HG03064 (cell line): Measurements from ENCODE around the gene ARHGAP29.

Experiments used
- ATAC-seq: cut with Tn5 transposase; IDR thresholded peaks from one replicate; pipeline ENCODE4 v1.9.1; 2021; ENCODE audit warnings: low read depth; ENCODE audit not compliant: unreplicated experiment

ARHGAP29 gene

GRCh38 chr1:94260635-94261387 is 23.4 kb upstream of the ARHGAP29 start:
- ATAC-seq = no peak

- no peak for ATAC-seq
Measured at GRCh38 chr1:94259635-94260289, 22.4 kb upstream of the ARHGAP29 start.

GRCh38 chr1:94258873-94259331 is 21.5 kb upstream of the ARHGAP29 start:
- ATAC-seq = no peak

- ATAC-seq = no peak
Measured at GRCh38 chr1:94257444-94257843, 20.1 kb upstream of the ARHGAP29 start.

- no peak for ATAC-seq
Measured at GRCh38 chr1:94255476-94255875, 18.1 kb upstream of the ARHGAP29 start.

GRCh38 chr1:94254073-94254810 is 16.9 kb upstream of the ARHGAP29 start:
- ATAC-seq = no peak

- no peak for ATAC-seq
Measured at GRCh38 chr1:94253456-94254017, 16.2 kb upstream of the ARHGAP29 start.

- no peak for ATAC-seq
Measured at GRCh38 chr1:94250341-94250740, 13.0 kb upstream of the ARHGAP29 start.

- ATAC-seq = no peak
Measured at GRCh38 chr1:94248956-94249688, 11.7 kb upstream of the ARHGAP29 start.

- no peak for ATAC-seq
Measured at GRCh38 chr1:94247138-94248094, 10.0 kb upstream of the ARHGAP29 start.

- no peak for ATAC-seq
Measured at GRCh38 chr1:94246692-94247137, 9.3 kb upstream of the ARHGAP29 start.

GRCh38 chr1:94245747-94246438 is 8.5 kb upstream of the ARHGAP29 start:
- ATAC-seq = no peak

GRCh38 chr1:94244816-94245215 is 7.4 kb upstream of the ARHGAP29 start:
- no peak for ATAC-seq

- no peak for ATAC-seq
Measured at GRCh38 chr1:94243665-94244064, 6.3 kb upstream of the ARHGAP29 start.

GRCh38 chr1:94240822-94241221 is 3.4 kb upstream of the ARHGAP29 start:
- no peak for ATAC-seq

- no peak for ATAC-seq
Measured at GRCh38 chr1:94239796-94240195, 2.4 kb upstream of the ARHGAP29 start.

GRCh38 chr1:94239051-94239450 is 1.7 kb upstream of the ARHGAP29 start:
- no peak for ATAC-seq

GRCh38 chr1:94236630-94237290 is 624 bp downstream of the ARHGAP29 start:
- peak; percentile 16 for ATAC-seq
